ENCODE measurements around the gene ENC1.
A peak's percentile ranks its signal among the peaks of the same experiment; 100 is the strongest.

The ENC1 gene

DNA sequence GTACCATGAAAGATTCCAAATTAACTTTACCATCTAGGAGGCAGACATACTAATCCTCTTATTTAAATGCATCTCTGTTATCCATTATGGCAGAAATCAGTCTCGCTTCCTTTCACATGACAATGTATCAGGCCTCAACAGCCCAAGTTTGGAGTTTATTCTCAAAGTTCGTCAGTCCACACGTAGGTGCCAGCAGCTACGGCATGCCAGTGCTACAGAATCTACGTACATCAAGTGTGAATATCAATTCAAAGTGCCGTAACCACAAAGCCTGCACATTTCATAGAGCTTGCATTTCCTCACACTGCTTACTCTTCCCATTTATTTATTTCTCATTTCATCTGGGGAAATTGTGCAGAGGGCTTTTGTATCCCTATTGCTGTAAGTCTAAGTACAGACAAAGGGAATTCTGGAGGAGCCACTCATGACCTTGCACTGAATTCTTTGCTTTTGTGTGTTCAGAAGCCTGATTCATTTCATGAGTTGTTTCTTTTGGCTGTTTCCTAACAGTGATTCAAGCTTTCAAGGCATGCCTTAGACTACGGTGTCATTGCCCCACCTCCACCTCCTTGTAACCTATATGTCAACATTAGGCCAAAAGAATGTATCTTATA is 10.0 kb downstream of the ENC1 start:
- DNase-seq, result peak; percentile 66

DNA sequence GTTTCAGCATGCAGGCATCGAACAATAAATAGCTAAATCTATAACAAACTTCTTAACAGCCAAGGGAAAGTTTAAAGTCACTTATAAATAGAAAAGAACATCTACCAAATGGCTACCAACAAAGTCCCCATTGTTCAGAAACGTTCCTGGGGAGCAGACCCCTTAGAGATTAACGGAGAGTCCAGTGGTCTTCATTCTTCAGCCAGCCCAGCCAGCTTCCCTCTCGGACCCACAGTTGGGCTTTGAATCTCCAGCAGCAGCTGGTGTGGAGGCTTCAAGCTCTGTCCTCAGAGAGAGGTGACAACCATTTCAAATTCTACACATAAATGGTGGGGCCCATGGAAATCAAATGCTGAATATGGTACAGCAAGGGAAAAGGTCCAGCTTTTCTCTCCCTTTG is 11.2 kb downstream of the ENC1 start:
- DNase-seq, result no peak

DNA sequence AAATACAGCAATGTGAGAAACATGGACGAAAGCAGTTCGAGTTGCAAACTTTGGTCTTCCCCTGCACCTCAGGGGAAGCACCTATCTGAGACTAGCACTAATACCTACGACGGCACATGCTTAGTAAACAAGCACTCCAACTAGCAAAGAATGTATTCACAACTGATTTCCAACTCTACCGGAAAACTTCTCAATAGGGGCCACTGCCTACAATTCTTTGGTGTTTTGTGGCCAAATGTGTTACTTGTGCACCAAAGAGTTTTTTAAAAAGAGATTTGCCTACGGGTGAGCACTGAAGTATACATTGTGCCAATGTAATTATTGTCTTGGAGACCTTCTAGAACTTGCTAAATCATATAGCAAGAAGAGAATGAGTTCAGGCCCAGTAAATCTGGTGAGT is 12.2 kb downstream of the ENC1 start:
- no peak for DNase-seq

DNA sequence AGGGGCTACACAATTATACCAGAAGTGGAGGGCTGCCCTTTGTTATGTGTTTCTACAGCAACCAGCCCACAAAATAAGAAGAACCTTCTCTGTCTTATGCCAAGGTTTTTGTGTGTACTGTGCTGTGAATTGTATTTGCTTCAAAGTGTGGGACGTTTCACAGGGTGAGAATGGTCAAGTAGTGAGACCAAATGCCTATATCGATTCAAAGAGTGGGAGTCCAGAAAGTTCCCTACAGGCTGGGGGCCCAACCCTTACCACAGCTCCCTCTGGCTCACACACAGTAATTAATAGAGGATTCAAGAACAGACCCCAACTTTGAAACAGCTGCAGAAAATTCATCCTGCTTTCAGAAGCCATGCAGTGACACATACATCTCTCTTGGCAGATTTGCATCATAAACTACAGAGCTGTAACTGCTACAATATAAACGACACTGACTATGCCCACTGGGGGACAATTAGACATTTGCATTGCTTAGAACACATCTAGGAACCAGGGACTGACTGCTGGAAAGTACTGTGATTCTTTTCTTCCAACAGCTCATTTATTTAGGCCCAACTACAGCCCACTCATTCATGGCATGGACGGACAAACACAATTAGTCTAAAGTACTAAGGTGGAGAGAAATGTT is 12.8 kb downstream of the ENC1 start:
- no peak for DNase-seq

DNA sequence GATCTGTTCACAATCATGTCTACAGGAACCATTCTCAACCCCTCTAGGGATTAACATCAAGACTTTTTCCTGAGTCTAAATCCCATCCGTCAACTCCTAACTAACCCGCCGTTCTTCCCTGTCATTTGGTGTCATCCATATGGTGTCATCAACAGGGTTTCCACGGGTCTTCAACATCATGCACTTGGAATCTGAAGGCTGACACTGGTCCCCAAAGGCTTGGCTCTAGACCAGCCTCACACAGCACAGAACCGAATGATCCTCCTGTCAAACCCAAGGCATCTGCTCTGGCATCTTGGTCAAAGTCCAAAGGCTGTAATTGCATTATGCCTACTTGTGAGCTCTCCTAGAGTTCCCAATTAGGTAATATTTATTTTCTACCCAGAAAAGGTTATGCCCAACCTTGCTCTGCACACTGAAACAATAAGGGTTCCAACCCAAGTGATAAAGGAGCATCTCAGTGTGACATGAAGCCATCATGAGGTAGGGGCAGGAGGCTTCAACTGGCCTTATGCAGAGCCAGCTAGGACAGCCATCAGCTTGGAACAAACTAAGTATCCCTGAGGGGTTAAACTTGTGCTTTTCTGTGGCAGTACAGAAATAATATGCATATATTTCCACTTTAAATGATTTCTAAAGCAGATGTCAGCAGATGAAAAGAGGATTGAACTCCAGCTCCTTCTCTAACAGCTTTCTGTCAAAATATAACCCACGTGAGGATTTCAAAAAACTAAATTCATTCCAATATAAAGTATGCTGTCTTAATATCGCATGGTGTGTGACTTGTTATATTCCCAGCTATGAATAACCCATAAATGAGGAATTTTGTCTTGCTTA is 13.9 kb downstream of the ENC1 start:
- DNase-seq, result no peak

DNA sequence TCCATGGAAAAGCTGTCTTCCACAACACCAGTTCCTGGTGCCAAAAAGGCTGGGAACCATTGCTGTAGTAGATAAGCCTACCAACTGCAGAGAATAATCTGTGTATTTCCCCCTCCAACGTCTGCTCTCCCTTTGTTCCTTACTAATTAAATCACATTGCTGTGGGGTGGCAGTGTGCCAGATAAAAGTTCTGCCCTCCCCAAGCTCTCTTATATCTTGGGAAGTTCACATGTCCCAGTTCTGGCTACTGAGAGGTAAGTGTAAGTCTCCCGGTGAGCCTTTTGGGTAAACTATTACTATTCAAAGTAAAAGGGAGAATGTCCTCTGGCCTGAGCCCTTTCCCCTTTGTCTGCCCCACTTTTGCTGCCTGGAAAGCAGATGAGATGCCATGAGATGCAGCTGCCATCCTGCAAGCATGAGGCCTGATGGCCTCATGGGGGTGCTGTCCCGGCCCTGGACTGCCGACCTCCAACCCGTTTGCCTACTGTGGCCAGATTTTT is 14.7 kb downstream of the ENC1 start:
- no peak for DNase-seq

DNA sequence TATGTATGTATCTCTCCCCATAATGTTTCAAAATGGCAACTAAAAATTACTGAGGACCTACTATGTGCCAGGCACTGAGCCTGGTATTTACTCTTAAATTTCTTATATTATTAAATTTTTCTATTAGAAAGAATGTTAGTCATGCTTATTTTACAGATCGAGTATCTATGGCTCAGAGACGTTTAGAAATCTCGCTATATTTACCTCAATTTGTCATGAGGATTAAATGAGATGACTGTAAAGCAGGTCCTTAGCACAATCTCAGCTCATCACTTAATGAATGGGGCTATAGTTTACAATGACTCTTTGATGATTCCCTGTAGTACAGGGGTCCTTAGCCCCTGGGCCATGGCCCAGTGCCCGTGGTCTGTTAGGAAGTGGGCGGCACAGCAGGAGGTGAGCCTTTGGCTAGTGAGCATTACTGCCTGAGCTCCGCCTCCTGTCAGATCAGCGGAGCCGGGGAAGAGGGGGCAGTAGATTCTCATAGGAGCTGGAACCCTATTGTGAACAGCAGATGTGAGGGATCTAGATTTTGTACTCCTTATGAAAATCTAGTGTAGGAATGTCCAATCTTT is 15.5 kb downstream of the ENC1 start:
- no peak for DNase-seq

DNA sequence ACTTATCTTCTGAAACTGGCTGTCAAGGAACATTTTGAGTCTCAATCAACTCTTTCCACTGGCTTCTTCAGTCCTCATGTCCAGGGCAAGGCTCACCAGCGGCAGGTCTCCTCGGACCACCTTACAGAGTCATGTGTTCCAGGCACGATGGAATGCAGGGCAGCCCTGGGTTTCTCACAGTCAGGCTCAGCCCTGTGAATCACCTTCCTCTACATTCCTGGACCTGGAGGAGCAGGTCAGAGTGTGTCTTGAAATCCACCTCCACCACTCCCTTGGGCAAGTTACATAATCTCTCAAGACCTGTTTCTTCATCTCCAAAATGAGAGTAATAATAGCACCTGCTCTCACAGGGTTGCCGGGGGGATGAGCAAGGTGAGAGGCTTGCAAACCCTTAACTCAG is 16.0 kb downstream of the ENC1 start:
- DNase-seq, result no peak

DNA sequence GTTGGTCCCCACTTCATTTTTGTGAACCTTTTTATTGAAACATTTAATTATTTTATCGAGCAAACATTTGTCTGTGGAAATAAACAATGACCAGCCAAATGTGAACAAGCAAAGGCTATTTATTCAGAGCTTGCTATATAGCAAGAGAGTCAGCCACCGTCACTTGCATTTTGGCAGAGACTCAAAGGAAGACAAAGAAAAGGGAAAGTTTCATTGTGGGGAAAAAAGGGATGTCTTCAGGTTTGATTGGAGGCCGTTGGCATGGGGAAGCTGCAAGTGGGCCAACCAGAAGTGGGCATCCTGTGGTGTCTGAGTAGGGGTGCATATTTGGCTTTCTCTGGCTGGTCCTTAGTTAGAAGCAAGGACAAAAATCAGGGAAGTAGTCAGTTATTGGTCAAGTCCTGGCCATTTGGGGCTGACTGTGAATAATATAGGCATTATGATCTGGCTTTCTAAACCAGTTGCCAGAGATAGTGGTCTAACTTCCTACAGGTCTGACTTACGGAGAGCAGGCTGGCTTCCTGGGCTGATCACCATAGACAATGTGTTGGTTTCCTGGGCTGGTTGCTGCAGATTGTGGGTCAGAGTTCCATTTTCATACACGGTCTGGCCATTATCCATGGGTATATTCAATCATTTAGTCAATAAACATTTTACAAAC is 16.6 kb downstream of the ENC1 start:
- DNase-seq, result no peak

DNA sequence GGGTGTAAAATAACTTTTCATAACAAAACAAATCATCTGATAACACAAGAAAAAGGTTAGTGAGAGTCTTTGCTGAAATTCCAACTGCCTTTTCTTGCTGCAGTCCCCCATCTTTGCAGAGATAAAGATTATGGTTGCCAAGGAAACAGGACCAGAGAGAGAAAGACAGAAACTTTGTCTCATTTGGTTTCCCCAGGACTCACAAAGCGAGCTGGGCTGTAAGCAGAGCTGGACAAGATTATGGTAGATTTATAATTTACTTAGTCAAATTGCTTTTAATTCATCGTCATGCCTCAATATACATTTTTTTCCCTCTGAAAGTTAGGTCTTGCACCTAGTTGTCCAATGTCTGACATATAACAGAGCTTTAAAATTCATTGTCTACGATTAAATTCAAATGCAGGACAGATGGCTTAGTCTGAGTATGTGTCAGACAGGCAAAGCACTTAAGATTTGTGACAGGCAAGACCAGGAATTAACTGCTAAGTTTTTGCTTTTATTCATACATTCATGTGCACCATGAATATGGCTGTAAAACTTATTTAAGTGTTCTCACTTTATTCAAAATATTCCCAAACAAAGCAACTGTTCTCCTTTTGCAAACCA is 17.4 kb downstream of the ENC1 start:
- no peak for DNase-seq

DNA sequence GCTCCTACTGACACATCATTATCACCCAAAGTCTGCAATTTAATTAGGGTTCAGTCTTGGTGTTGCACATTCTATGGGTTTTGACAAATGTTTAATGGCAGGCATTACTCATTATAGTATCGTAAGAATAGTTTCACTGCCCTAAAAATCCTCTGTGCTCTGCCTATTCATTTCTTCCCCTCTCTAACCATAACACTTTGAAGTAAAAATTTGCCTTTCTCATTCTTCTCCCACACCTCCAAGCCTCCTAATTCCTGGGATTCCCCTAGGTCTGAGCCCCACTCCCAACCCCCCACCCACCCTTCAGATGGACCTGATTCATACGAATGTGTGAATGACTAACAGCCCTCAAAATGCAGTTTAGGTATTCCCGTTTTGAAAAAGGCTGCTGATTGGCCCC is 18.4 kb downstream of the ENC1 start:
- peak; percentile 65 for DNase-seq

DNA sequence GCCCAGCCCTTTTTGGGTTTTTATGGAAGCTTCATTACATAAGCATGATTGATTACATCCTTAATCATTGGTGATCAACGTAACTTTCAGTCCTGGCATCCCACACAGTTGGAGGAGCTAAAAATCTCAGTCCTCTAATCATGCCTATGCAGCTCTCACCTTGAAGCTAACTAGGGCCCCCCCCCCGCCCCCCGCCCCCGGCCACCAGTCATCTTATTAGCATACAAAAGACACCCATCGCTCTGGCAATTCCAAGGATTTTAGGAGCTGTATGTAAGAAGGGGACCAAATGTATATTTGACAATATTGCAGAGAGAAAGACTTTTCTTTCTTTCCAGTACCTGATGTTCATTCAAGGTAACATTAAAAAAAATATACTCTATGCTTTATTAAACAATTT is 19.0 kb downstream of the ENC1 start:
- no peak for DNase-seq

DNA sequence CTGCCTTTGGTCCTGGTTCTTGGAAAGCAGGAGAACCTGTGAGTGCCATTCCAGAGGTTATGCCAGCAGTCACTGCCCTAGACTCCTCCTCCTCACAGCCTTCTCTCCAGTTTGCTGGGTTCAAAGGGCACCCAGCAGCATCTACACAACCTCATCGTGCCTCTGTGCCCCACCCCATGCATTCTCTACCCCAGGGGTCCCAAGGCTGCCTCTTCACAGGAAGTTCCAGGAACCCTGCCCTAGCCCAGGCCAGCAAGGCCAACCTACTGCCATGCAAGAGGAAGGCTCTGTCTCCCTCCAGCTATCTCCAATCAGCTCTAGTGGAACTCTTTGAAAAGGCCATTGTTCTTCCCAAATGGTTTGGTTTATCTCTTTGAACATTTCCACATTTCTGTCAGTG is 21.2 kb downstream of the ENC1 start:
- DNase-seq, result no peak

DNA sequence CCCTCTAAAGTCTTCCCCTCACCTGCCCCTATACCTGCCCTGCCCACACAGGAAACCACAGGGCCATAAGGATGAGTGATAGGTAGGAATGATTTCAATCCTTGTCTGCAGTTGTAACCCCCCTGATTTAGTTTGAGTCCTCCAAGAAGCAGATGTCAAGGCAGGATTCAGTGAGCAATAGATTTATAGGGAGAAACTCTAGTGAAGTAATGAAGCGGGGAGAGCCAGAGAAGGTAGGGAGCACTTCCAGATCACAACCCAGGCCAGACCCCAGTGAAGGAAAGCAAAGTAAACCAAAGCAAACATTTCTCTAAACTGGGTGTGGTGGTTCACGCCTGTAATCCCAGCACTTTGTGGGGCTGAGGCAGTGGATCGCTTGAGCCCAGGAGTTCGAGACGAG is 22.4 kb downstream of the ENC1 start:
- no peak for DNase-seq

DNA sequence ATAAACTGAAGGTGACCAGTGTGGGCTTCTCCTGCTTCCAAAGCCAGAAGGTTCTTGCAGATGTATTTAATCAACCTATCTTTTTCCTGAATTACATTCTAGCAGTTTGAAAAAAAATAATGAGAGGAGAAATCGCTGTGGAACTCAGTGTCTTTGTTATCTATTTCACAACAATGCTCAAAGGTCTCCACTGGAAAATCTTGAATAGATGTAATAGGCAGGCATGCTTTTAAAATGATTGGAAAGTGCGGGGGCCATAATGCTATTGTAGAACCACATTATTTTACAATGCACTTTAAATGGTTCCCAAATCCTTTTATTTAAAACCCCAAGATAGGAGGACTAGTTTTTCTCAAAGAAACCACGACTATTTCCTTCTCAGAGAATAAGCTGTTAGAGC is 23.3 kb downstream of the ENC1 start:
- no peak for DNase-seq

DNA sequence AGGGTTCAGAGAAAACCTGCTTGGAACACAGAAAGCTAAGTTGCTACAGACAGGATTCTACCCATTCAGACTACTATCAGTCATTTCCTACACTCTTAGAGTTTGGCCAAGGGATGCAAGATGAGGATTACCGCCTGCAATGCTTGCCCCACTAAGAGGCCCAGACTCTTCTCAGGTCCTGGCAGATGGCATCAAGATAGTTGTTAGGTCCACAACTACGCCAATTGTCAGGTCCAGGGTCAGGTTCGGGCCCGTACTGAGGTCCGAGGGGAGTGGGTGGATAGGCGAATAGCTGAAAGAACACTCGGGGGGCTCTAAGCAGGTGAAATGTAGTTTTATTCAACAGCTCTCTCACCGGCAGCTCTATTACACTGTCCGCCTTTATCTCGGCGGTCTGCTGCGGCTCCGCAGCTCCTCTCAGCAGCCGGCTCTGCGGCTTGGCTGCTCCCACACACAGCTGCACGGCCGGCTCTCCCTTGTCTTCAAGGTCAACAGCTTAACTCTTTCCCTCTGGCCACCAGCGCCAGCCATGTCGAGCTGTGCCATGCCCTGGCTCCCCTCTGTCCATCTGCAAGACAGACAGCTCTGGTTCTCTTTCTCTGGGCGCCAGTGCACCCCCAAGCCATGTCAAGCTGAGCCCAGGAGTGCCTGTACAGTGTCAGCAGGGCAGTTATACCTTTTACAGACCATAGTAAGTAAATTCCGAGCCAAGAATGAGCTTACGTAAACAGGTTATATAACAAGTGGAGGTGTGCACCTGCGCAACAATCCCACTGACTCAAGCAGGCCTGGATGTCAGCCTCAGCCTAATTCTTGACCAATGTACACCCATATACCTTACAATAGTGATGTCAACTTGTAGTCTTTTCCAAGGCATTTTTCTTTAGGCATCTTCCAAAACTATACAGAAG is 24.0 kb downstream of the ENC1 start:
- no peak for DNase-seq

DNA sequence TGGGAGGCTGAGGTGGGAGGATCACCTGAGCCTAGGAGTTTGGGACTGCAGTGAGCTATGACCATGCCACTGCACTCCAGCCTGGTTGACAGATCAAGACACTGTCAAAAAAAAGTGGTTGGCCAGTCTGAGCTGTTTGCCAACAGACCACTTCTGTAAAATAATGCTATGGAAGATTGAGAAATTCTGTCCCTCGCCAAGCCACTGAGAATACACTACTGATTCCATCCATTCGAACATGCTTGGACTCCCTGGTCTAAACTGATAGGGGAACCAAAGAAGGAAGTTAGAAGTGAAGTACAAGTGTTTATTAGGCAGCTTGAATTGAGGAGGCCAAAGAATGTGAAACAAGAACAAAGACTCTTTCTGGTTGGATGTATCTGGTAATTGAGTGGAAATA is 27.2 kb downstream of the ENC1 start:
- no peak for DNase-seq

DNA sequence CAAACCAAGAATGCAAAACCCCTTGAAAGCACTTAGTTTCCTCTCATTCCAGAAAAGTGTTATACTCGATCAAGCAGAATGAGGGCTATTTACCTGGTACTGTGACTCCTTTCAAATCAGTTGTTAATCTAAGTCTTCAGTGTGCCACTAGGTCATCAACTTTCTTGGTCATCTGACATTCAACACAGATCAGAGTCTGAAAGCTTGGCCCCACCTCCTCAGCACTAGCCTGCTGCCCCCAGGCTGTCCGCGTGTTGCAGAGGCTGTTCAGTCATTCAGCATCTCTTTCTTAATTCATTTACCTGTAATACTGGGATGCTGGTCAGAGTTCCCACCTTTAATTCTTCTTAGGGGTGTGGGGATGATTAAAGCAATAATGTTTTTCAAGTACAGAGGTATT is 28.5 kb downstream of the ENC1 start:
- no peak for DNase-seq

DNA sequence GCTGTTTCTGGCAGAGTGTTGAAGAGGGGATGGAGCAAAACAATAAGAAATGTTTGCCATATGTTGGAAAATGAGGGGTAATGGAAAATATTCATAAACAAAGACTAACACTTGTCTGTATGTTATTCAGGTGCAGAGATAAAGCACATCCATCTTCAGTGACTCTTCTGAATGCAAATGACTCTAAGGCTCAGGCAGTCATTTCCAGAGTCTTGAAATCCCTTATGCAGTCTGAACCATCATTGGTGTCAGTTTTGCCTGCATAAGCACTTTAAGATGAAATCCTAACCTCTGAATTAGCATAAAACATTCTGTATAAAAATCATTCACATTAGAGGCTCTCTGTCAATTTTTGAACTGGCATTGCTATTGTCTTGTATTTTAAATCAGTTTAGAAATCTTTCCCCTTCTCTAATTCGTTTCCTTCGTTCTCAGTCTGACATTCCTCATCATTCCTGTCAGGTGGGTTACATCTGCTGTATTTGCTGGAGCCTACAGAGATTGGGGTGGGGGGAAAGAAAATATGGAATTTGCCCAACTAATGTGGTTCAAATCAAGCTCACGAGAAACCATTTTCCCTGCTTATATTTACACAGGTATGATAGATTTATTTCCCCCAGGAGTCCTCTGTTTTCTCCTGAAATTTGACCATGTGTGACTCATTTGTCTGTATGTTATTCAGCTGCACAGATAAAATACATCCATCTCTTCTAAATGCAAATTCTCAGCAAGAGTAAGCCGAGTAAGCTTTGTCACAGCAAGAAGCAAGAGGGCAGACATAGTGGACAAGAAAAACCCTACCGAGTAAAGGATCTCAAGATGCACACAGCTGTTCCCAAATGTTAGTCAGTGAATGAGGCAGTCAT is 31.6 kb downstream of the ENC1 start:
- DNase-seq, result peak; percentile 7

DNA sequence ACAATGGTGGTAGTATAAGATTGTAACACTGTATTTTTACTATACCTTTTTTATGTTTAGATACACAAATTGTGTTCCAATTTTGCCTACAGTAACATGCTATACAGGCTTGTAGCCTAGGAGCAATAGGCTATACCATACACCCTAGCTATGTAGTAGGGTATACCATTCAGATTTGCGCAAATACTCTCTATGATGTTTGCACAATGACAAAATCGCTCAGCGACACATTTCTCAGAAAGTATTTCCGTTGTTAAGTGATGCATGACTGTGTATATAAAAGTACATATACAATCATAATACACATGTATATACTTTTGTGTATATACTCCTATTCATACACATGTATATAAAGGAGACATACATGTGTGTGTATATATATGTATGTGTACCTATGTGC is 34.8 kb downstream of the ENC1 start:
- no peak for DNase-seq

DNA sequence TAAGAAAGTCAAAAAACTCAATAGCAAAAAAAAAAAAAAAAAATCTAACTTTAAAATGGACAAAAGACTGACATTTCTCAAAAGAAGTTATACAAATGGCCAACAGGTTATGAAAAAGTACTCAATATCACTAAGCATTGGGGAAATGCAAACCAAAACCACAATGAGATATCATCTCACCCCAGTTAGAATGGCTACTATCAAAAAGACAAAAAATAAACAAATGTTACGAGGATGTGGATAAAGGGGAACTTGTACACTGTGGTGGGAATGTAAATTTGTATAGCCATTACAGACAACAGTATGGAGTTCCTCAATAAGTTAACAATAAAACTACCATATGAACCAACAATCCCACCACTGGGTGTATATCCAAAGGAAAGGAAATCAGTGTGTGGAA is 37.2 kb downstream of the ENC1 start:
- no peak for DNase-seq

Data from activated CD4-positive, alpha-beta T cell treated with anti-CD3 and anti-CD28 coated beads, Interleukin-10, Interleukin-2, amounts not matched to agents 100 ng/mL and 50 ng/mL, durations not matched to agents 16 hours and 8 hours (primary cell).